Stimulated activated CD8-positive, alpha-beta memory T cell treated with anti-CD3 and anti-CD28 coated beads, Interleukin-2, amount 100 ng/mL, for 1 hour (primary cell): ENCODE results near the gene NELL2.
A peak's percentile ranks its signal among the peaks of the same experiment; 100 is the strongest.
"Not testable (repeated sequence)": the region's sequence is repeated elsewhere in the genome, so short reads cannot be mapped to it uniquely, and the experiment has no call there.

ENCODE experiments used
- DNase-seq, 2 donors: peaks; one replicate each; pipeline ENCODE4 v3.0.0-alpha.2; 2020; ENCODE audit warnings: low read depth in 2 of 2

Gene NELL2

DNA sequence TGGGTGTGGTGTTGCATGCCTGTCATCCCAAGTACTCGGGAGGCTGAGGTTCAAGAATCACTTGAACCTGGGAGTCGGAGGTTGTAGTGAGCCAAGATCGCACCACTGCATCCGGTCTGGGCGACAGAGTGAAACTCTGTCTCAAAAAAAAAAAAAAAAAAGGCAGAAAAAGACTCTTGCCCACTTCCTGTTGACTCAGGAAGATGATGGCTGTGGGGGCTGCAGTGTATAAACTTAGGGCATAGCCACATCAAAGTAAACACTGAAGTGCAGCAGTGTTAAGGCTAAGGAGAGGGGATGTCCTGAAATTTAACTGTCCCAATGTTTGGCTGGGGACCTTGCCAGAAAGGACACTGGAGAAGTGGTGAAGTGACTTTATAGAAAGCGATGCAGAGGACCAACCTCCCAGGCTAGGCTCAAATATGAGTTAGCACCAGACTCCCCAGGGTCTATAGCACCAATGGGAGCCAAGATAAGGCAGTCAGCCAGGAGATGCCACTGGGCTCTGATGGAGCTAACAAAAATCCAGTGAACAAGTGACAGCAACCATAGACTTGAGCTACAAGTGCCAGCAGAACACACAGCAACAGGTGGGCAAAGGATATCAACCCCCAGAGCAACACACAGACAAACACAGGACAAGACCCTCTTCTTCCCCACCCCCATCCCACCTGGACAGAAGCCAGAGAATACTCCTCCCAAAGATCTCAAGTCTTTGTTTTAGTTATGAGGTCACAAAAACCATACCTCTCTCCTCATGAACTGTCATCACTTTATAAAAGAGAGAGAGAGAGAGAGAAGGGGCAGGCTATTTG, 28.0 kb downstream of the NELL2 start:
- peak; percentile 16 to 39 for DNase-seq

GRCh38 chr12:44847403-44847802, 28.7 kb downstream of the NELL2 start:
- no peak for DNase-seq

- no peak for DNase-seq
These were observed 29.3 kb downstream of the NELL2 start for GRCh38 chr12:44846826-44847225.

- DNase-seq = no peak
These were observed 33.4 kb downstream of the NELL2 start for GRCh38 chr12:44842669-44843068.

GRCh38 chr12:44839785-44840184, 36.3 kb downstream of the NELL2 start:
- DNase-seq = no peak

GRCh38 chr12:44837114-44837755, 38.9 kb downstream of the NELL2 start:
- DNase-seq = no peak

DNA sequence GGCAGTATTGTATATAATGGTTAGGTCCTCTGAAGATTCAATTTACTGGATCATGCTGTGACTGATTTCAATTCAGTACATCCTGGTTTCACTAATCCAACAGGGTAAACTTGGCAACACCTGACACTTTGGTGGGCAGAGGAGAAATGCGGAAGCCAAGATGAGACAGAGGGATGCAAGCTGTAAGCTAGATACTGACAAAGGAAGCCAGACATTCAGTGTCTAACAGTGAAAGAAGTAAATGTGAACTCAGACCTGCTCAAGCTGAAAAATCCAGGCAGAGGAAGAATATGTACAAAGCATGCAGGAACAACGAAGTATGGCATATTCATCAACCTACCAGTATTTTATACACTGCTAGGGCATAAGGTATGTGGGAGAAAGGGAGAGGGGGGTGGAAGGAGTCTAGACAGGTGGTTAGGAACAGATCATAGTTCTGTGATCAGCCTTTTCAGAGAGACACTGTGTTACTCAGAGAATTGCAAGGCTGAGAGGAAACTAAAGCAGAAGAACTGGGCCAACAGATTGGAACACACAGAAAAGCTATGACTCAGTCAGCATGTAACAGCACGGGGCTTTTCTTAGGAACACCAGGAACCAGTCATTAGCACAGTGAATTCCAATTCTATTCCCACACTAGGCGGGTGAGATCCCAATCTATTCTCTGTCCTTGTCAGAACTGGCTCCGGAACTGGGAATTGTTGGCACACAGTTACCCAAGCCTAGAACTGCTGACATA, 40.3 kb downstream of the NELL2 start:
- DNase-seq = no peak

DNA sequence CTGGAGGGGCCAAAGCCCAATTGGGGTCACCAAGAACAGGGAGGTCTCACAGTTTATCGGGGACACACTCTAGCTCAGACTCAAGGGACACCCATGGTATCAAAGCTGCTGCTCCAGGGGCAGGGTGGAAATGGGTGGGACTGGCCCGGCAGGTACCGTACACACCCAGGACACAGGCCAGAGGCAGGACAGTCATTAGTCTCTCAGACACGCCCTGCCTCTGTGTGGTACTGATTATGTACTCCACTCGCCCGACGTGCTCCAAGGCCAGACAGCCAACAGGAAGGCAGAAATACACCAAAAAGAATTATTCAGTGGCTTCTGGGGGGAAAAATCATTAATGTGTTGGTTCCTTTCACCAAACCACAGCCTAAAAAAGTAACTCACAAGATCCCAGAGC, 41.1 kb downstream of the NELL2 start:
- not testable (repeated sequence) for DNase-seq

DNA sequence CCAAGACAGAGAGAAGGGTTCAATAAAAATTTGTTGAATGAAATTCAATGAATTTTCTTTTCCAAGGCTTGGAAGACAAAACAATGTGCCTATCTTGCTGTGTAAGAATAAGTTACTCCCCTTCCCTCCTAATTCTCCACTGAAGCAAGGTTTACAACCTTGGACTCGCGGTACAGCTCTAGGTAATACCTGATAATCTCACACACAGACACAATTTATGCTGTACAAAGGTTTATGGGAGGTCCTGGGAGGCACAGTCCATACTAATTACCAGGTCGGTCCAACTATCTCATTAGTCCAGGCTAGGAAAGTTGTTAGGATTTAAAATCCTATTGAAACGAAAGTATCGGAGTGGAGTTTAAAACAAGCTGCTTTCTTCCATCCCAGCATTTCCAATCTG, 42.6 kb downstream of the NELL2 start:
- no peak for DNase-seq

DNA sequence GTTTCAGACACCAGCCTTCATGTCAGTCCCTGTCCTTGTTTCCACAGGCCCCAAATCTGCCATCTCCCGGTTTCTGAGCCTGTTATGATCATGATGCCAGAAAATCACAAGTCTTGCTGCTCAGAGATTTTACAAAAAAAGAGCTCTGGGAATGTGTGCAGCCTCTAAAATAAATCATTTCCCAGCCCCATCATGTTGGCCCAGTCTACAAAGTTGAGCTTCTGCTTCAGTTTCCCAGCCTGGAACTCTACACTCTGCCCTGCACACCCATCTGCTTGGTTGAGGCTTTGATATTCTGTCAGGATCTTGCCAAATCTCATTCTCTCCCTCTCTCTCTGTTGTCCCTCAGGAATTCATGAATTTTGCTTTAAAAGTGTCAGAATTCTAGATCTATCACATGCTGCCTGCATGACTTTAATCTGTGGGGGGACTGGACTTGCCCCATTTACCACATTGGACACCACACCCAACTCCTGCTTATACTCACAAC, 45.5 kb downstream of the NELL2 start:
- no peak for DNase-seq

DNA sequence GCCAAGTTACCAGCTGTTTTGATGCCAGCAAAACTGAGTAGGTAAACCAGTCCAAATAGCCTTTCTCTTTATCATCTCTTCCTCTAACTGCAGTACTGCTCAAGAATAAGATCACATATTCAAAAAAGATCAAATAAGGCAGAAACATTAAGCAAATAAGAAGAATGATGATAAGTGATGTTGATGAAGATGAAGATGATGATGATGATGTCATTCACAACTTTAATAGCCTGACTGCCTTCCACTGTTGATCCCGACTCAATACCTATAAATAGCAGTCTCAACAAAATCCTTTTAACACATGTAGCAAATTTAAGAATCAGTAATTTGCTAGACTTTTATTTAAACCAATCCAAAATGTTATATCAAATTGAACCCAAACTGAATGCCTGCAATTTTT, 47.1 kb downstream of the NELL2 start:
- no peak for DNase-seq

- no peak for DNase-seq
These were observed 48.2 kb downstream of the NELL2 start for GRCh38 chr12:44827832-44828438.

GRCh38 chr12:44821702-44822101, 54.4 kb downstream of the NELL2 start:
- not testable (repeated sequence) for DNase-seq

DNA sequence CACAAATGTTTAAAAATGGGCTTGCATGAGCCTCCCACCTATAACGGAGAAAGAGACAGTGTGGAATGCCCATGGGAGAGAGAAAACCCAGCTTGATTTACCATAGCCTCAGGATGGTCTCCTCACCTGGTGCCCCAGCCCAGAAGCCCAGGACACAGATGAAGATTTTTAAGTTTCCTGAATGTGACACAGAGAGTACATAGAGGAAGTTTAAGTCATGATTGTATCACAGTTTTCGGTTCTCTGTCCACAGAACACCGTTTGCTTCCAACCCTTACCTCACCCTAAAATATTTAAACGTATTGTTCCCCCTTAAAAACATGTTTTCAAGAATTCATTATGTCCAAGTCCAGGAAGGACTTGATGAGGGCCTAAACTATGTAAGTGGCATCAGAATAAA, 56.2 kb downstream of the NELL2 start:
- no peak for DNase-seq

DNA sequence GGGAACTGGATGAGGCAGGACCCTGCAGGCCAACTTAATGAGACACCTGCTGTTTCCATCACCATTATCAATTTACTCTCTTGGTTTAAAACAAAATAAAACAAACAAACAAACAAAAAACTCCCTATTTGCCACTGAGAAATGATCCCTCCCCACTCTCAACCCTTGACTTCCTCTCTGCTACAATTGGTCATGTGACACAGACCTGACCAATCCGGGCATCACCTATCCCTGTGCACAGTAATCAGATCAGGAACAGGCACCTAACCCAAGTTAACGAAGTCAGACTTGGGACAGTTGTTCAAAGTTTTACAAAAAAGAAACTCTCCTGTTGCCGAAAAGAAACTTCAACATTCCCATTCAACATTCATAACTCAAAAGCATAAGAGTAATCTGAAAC, 58.4 kb downstream of the NELL2 start:
- no peak for DNase-seq

GRCh38 chr12:44816446-44817017, 59.6 kb downstream of the NELL2 start:
- no peak for DNase-seq

GRCh38 chr12:44812062-44812461, 64.1 kb downstream of the NELL2 start:
- peak in 1 of 2 donors; percentile 11 for DNase-seq

DNA sequence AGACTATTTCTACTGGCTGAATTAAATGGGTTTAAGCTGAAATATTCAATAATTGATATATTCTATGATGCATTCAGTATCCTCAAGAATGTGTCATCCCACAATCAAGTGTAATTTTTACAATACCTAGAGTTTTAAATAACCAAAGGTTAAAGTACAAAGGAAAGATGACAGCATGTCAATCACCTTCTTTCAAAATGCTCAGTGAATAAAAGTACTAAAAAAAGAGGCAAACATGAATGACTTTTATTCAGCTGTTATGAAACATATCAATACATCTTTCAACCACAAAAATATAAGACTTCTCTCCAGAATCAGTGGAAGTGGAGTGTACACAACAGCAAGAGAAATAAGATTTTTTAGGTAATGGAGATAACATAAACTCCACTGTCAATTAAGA, 72.0 kb downstream of the NELL2 start:
- DNase-seq = no peak

DNA sequence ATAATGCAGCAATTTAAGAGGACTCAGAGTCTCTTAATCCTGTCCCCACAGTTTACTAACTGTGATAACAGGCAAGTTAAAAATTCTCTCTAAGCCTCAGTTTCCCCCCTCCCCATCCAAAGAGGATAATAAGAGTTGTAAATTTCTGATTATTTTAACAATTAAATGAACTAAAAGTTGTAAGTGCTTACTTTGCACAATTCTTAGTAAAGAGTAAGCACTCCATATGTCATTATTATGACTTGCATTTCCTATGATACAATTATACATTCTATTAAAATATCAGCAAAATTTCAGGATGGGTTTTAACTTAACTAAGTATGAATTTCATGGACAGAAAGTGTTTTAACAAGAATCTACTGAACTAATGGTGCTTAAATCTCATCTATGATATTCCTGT, 80.1 kb downstream of the NELL2 start:
- no peak for DNase-seq

DNA sequence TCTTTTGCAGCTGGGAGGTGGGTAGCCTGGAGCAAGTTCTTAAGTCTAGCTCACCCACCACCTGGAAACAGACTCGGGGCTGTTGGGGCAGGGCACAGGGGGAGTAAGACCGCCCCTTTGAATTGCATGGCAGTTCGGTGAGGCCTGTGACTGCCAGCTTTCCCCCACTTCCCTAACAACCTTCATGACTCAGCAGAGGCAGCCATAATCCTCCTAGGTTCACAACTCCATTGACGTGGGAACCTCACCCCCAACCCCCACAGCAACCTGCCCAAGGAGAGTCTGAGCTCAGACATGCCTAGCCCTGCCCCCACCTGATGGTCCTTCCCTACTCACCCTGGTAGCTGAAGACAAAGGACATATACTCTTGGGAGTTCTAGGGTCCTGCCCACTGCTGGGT, 87.4 kb downstream of the NELL2 start:
- no peak for DNase-seq

- DNase-seq = no peak
These were observed 95.8 kb downstream of the NELL2 start for GRCh38 chr12:44780221-44780790.
